Right kidney (tissue), 9 donors: ENCODE data around the gene SETD5.

Source experiments
- DNase-seq: peaks from one replicate; pipeline ENCODE4 v3.0.0-alpha.2; 2016
- long read RNA-seq, 8 donors: transcript quantifications; one replicate each; lab custom pipeline, GENCODE V29; 2026

The SETD5 gene
- long read RNA-seq, donor 1, full-length matches to known transcripts, result 7 of 7 reads
- long read RNA-seq, donor 1, partial matches to known transcripts, result 0 of 7 reads
- long read RNA-seq, donor 1, other reads (novel, unspliced or antisense), result 0 of 7 reads
- long read RNA-seq, donor 2, partial matches to known transcripts, result 0 of 4 reads
- long read RNA-seq, donor 2, other reads (novel, unspliced or antisense), result 0 of 4 reads
- long read RNA-seq, donor 3, partial matches to known transcripts, result 15 of 22 reads
- long read RNA-seq, donor 3, other reads (novel, unspliced or antisense), result 0 of 22 reads
- long read RNA-seq, donor 4, partial matches to known transcripts, result 21 of 30 reads
- long read RNA-seq, donor 4, other reads (novel, unspliced or antisense), result 0 of 30 reads
- long read RNA-seq, donor 5, partial matches to known transcripts, result 0 of 3 reads
- long read RNA-seq, donor 5, other reads (novel, unspliced or antisense), result 0 of 3 reads
- long read RNA-seq, donor 6, partial matches to known transcripts, result 29 of 33 reads
- long read RNA-seq, donor 6, other reads (novel, unspliced or antisense), result 0 of 33 reads
- long read RNA-seq, donor 7, transcript SETD5-218 (2 exons, 284 nt), result major isoform, 5 of 64 reads
- long read RNA-seq, donor 7, partial matches to known transcripts, result 53 of 64 reads
- long read RNA-seq, donor 7, other reads (novel, unspliced or antisense), result 0 of 64 reads
- long read RNA-seq, donor 8, partial matches to known transcripts, result 7 of 14 reads
- long read RNA-seq, donor 8, other reads (novel, unspliced or antisense), result 0 of 14 reads

GRCh38 chr3:9397332-9397905 is at the start of gene SETD5:
TSS of gene SETD5 (plus strand) at chr3:9397615. CDS start at chr3:9428939, 31,324 bp downstream.
- DNase-seq, result no peak

GRCh38 chr3:9347887-9348286 is 49.5 kb upstream of the SETD5 start:
- no peak for DNase-seq

GRCh38 chr3:9349321-9350117 is 47.9 kb upstream of the SETD5 start:
- DNase-seq, result no peak

- DNase-seq, result peak; percentile 30
Measured at GRCh38 chr3:9351709-9352126, 45.7 kb upstream of the SETD5 start.

- DNase-seq, result peak; percentile 60
Measured at GRCh38 chr3:9352917-9353752, 44.3 kb upstream of the SETD5 start.

- DNase-seq, result no peak
Measured at GRCh38 chr3:9361691-9362388, 35.6 kb upstream of the SETD5 start.

GRCh38 chr3:9362731-9363530 is 34.5 kb upstream of the SETD5 start, which contains the start of gene THUMPD3:
TSS of gene THUMPD3 (plus strand) at chr3:9363054. CDS start at chr3:9365069, 2,015 bp downstream.
- peak; percentile 96 for DNase-seq

- no peak for DNase-seq
Measured at GRCh38 chr3:9369508-9369907, 27.9 kb upstream of the SETD5 start.

- DNase-seq, result no peak
Measured at GRCh38 chr3:9373465-9373864, 23.9 kb upstream of the SETD5 start.

GRCh38 chr3:9377981-9378380 is 19.4 kb upstream of the SETD5 start:
- DNase-seq, result no peak

GRCh38 chr3:9379327-9379726 is 18.1 kb upstream of the SETD5 start:
- no peak for DNase-seq

GRCh38 chr3:9380014-9380413 is 17.4 kb upstream of the SETD5 start:
- DNase-seq, result no peak

GRCh38 chr3:9384141-9384828 is 13.1 kb upstream of the SETD5 start:
- DNase-seq, result no peak

- DNase-seq, result no peak
Measured at GRCh38 chr3:9385187-9386077, 12.0 kb upstream of the SETD5 start.

- no peak for DNase-seq
Measured at GRCh38 chr3:9386078-9386459, 11.3 kb upstream of the SETD5 start.

GRCh38 chr3:9386501-9387321 is 10.7 kb upstream of the SETD5 start:
- no peak for DNase-seq

GRCh38 chr3:9387322-9387655 is 10.1 kb upstream of the SETD5 start:
- DNase-seq, result no peak
